ENCODE data around the gene ANGPT4. TPM values are rescaled to one million over a fixed set of nuclear protein-coding genes. Genes with fewer than 3 reads are reported as not detected.

ANGPT4 gene
- total and polyA plus RNA-seq, 10 of the 15 experiments (the other 5 are each of a cell fraction or from before 2014, with no cell fraction given), result 0.01 to 0.16 TPM; not detected in 8

Other genes with a start within 250 kb of the ANGPT4 start
- not detected in 2 replicates for gene SCRT2, start 240.5 kb downstream of the ANGPT4 start, total RNA-seq (2014; rRNA removed)
- not detected in 2 replicates for gene SCRT2, start 240.5 kb downstream of the ANGPT4 start, total RNA-seq (2014; rRNA removed; fragmentation: Illumina TruSeq; extraction: Trizol)
- not detected in 2 replicates for gene SCRT2, start 240.5 kb downstream of the ANGPT4 start, total RNA-seq (2021)
- not detected in 2 replicates for gene SCRT2, start 240.5 kb downstream of the ANGPT4 start, polyA plus RNA-seq (2011; rRNA removed)
- gene SCRT2, start 240.5 kb downstream of the ANGPT4 start, polyA plus RNA-seq (2014; fragmentation: Illumina TruSeq; extraction: Trizol), result not detected in 2 replicates
- gene SCRT2, start 240.5 kb downstream of the ANGPT4 start, polyA plus RNA-seq (2014; fragmentation: Nextera tagmentation; extraction: Ambion mirVana), result not detected
- not detected in 2 replicates for gene SCRT2, start 240.5 kb downstream of the ANGPT4 start, polyA plus RNA-seq (2014; rRNA removed)
- gene SCRT2, start 240.5 kb downstream of the ANGPT4 start, polyA plus RNA-seq (2016; fragmentation: Nextera tagmentation; extraction: Ambion mirVana), result not detected
- gene SLC52A3, start 147.8 kb downstream of the ANGPT4 start, total RNA-seq (2014; rRNA removed), result not detected in 2 replicates
- not detected in 2 replicates for gene SLC52A3, start 147.8 kb downstream of the ANGPT4 start, total RNA-seq (2014; rRNA removed; fragmentation: Illumina TruSeq; extraction: Trizol)
- gene SLC52A3, start 147.8 kb downstream of the ANGPT4 start, total RNA-seq (2021), result not detected in 2 replicates
- gene SLC52A3, start 147.8 kb downstream of the ANGPT4 start, polyA plus RNA-seq (2011; rRNA removed), result not detected in 2 replicates
- gene SLC52A3, start 147.8 kb downstream of the ANGPT4 start, polyA plus RNA-seq (2014; fragmentation: Illumina TruSeq; extraction: Trizol), result not detected in 2 replicates
- not detected for gene SLC52A3, start 147.8 kb downstream of the ANGPT4 start, polyA plus RNA-seq (2014; fragmentation: Nextera tagmentation; extraction: Ambion mirVana)
- gene SLC52A3, start 147.8 kb downstream of the ANGPT4 start, polyA plus RNA-seq (2014; rRNA removed), result not detected in 2 replicates
- not detected for gene SLC52A3, start 147.8 kb downstream of the ANGPT4 start, polyA plus RNA-seq (2016; fragmentation: Nextera tagmentation; extraction: Ambion mirVana)
- gene FAM110A, start 82.6 kb downstream of the ANGPT4 start, total RNA-seq (2014; rRNA removed), result 6.7 and 8.0 TPM in 2 replicates
- gene FAM110A, start 82.6 kb downstream of the ANGPT4 start, total RNA-seq (2014; rRNA removed; fragmentation: Illumina TruSeq; extraction: Trizol), result 1.8 and 2.5 TPM in 2 replicates
- 14.8 and 15.9 TPM in 2 replicates for gene FAM110A, start 82.6 kb downstream of the ANGPT4 start, total RNA-seq (2021)
- 2.7 and 6.8 TPM in 2 replicates for gene FAM110A, start 82.6 kb downstream of the ANGPT4 start, polyA plus RNA-seq (2011; rRNA removed)
- 4.3 and 4.7 TPM in 2 replicates for gene FAM110A, start 82.6 kb downstream of the ANGPT4 start, polyA plus RNA-seq (2014; fragmentation: Illumina TruSeq; extraction: Trizol)
- gene FAM110A, start 82.6 kb downstream of the ANGPT4 start, polyA plus RNA-seq (2014; fragmentation: Nextera tagmentation; extraction: Ambion mirVana), result 1 to 10 TPM; 1.1 to 2.4 TPM
- gene FAM110A, start 82.6 kb downstream of the ANGPT4 start, polyA plus RNA-seq (2014; rRNA removed), result 12.8 and 13.5 TPM in 2 replicates
- gene FAM110A, start 82.6 kb downstream of the ANGPT4 start, polyA plus RNA-seq (2016; fragmentation: Nextera tagmentation; extraction: Ambion mirVana), result 10 to 100 TPM in 1 of 2 experiments, 1 to 10 TPM in 1; 8.8 to 11.5 TPM
- not detected in 2 replicates for gene RSPO4, start 86.0 kb upstream of the ANGPT4 start, total RNA-seq (2014; rRNA removed)
- not detected in 2 replicates for gene RSPO4, start 86.0 kb upstream of the ANGPT4 start, total RNA-seq (2014; rRNA removed; fragmentation: Illumina TruSeq; extraction: Trizol)
- gene RSPO4, start 86.0 kb upstream of the ANGPT4 start, total RNA-seq (2021), result not detected in 2 replicates
- not detected in 2 replicates for gene RSPO4, start 86.0 kb upstream of the ANGPT4 start, polyA plus RNA-seq (2011; rRNA removed)
- not detected in 2 replicates for gene RSPO4, start 86.0 kb upstream of the ANGPT4 start, polyA plus RNA-seq (2014; fragmentation: Illumina TruSeq; extraction: Trizol)
- gene RSPO4, start 86.0 kb upstream of the ANGPT4 start, polyA plus RNA-seq (2014; fragmentation: Nextera tagmentation; extraction: Ambion mirVana), result not detected
- gene RSPO4, start 86.0 kb upstream of the ANGPT4 start, polyA plus RNA-seq (2014; rRNA removed), result 0.06 and 0.08 TPM in 2 replicates
- gene RSPO4, start 86.0 kb upstream of the ANGPT4 start, polyA plus RNA-seq (2016; fragmentation: Nextera tagmentation; extraction: Ambion mirVana), result not detected
- gene PSMF1, start 202.3 kb upstream of the ANGPT4 start, total RNA-seq (2014; rRNA removed), result 30.2 and 32.9 TPM in 2 replicates
- gene PSMF1, start 202.3 kb upstream of the ANGPT4 start, total RNA-seq (2014; rRNA removed; fragmentation: Illumina TruSeq; extraction: Trizol), result 35.2 and 35.8 TPM in 2 replicates
- gene PSMF1, start 202.3 kb upstream of the ANGPT4 start, total RNA-seq (2021), result 156 and 167 TPM in 2 replicates
- 29.3 and 45.9 TPM in 2 replicates for gene PSMF1, start 202.3 kb upstream of the ANGPT4 start, polyA plus RNA-seq (2011; rRNA removed)
- gene PSMF1, start 202.3 kb upstream of the ANGPT4 start, polyA plus RNA-seq (2014; fragmentation: Illumina TruSeq; extraction: Trizol), result 68.1 and 171 TPM in 2 replicates
- gene PSMF1, start 202.3 kb upstream of the ANGPT4 start, polyA plus RNA-seq (2014; fragmentation: Nextera tagmentation; extraction: Ambion mirVana), result 10 to 100 TPM; 14.2 to 14.4 TPM
- gene PSMF1, start 202.3 kb upstream of the ANGPT4 start, polyA plus RNA-seq (2014; rRNA removed), result 27.3 and 35.1 TPM in 2 replicates
- gene PSMF1, start 202.3 kb upstream of the ANGPT4 start, polyA plus RNA-seq (2016; fragmentation: Nextera tagmentation; extraction: Ambion mirVana), result 100 to 1,000 TPM; 159 to 173 TPM